IMR-90 (cell line): ENCODE measurements around the gene DNM3. TPM values are rescaled to one million over a fixed set of nuclear protein-coding genes. Genes with fewer than 3 reads are reported as not detected.

ENCODE experiments used
- ATAC-seq: fragments of 200-7000 bp; cut with Tn5 transposase; 2 replicates; pipeline ENCODE4 v1.9.1; 2020; ENCODE audit warnings: low read depth, mild to moderate bottlenecking, moderate library complexity
- BruUV-seq: library from RNA; stranded (reverse); fragments of 400-500 nt; replicated peaks from 2 replicates; lab custom pipeline; 2021; lab: Mats Ljungman, UMichigan
- CTCF ChIA-PET: fragments of 300-600 bp; formaldehyde crosslinking; extraction: SDS; loops from one replicate; lab custom pipeline; 2021; ENCODE audit warnings: antibody characterized with exemption; lab: Yijun Ruan, JAX
- POLR2A ChIA-PET: fragments of 300-600 bp; sonication (Branson Sonifier 250); formaldehyde crosslinking; loops from one replicate; lab custom pipeline; 2022; ENCODE audit warnings: antibody characterized with exemption; ENCODE audit not compliant: unreplicated experiment; lab: Charles Lee
- DNase-seq: peaks from one replicate; pipeline ENCODE4 v3.0.0; 2013
- H2AFZ ChIP-seq: replicated peaks from 2 replicates; pipeline ENCODE3; 2013; ENCODE audit warnings: low read length, mild to moderate bottlenecking; ENCODE audit not compliant: poor library complexity
- H2AK5ac ChIP-seq: 2 replicates; pipeline ENCODE4 v1.6.1; 2013; ENCODE audit warnings: low read depth, low read length, inconsistent platforms
- H2AK9ac ChIP-seq: replicated peaks from 2 replicates; pipeline ENCODE3; 2013; ENCODE audit warnings: mild to moderate bottlenecking, low read depth, low read length, moderate library complexity; ENCODE audit not compliant: poor library complexity
- H2BK120ac ChIP-seq: 2 replicates; pipeline ENCODE4 v1.6.1; 2013; ENCODE audit warnings: low read depth, low read length, inconsistent platforms
- H2BK15ac ChIP-seq: 3 replicates; pipeline ENCODE4 v1.6.1; 2013; ENCODE audit warnings: low read depth, low read length, inconsistent platforms
- H2BK20ac ChIP-seq: 2 replicates; pipeline ENCODE4 v1.6.1; 2013; ENCODE audit warnings: low read depth, mild to moderate bottlenecking, inconsistent platforms, low read length, moderate library complexity
- H2BK5ac ChIP-seq: 2 replicates; pipeline ENCODE4 v1.6.1; 2013; ENCODE audit warnings: mild to moderate bottlenecking, low read depth, low read length, inconsistent platforms; ENCODE audit not compliant: poor library complexity, severe bottlenecking
- H3K14ac ChIP-seq: replicated peaks from 2 replicates; pipeline ENCODE4 v1.6.1; 2013; ENCODE audit warnings: low read depth, low read length, inconsistent platforms
- H3K18ac ChIP-seq: 2 replicates; pipeline ENCODE4 v1.6.1; 2013; ENCODE audit warnings: low read depth, low read length, control low read depth
- H3K23ac ChIP-seq: 2 replicates; pipeline ENCODE4 v1.6.1; 2013; ENCODE audit warnings: low read depth, low read length, inconsistent platforms
- H3K27ac ChIP-seq: 2 replicates; pipeline ENCODE4 v1.5.1; 2013; ENCODE audit warnings: mild to moderate bottlenecking, control low read depth, low read length; ENCODE audit not compliant: insufficient read depth
- H3K27me3 ChIP-seq: 2 replicates; pipeline ENCODE4 v1.6.1; 2013; ENCODE audit warnings: low read length; ENCODE audit not compliant: control insufficient read depth, insufficient read depth
- H3K36me3 ChIP-seq: 2 replicates; pipeline ENCODE4 v1.6.1; 2013; ENCODE audit warnings: low read length, mixed read lengths; ENCODE audit not compliant: control insufficient read depth, insufficient read depth
- H3K4ac ChIP-seq: 2 replicates; pipeline ENCODE4 v1.6.1; 2013; ENCODE audit warnings: low read depth, low read length, inconsistent platforms
- H3K4me1 ChIP-seq: 2 replicates; pipeline ENCODE4 v1.6.1; 2013; ENCODE audit warnings: low read length, mixed read lengths; ENCODE audit not compliant: control insufficient read depth, insufficient read depth
- H3K4me2 ChIP-seq: 2 replicates; pipeline ENCODE4 v1.6.1; 2013; ENCODE audit warnings: low read depth, mild to moderate bottlenecking, control low read depth, low read length, moderate library complexity
- H3K4me3 ChIP-seq: 2 replicates; pipeline ENCODE4 v1.5.1; 2013; ENCODE audit warnings: low read depth, mild to moderate bottlenecking, control low read depth, low read length, moderate library complexity; ENCODE audit not compliant: insufficient read depth
- H3K56ac ChIP-seq: 2 replicates; pipeline ENCODE4 v1.6.1; 2013; ENCODE audit warnings: low read length, inconsistent platforms; ENCODE audit not compliant: insufficient read depth; ENCODE audit errors: extremely low read depth
- H3K79me1 ChIP-seq, 2 experiments: 2 replicates each; pipeline ENCODE4 v1.6.1; 2013; ENCODE audit warnings: low read length in 2 of 2, inconsistent platforms in 1 of 2, low read depth in 1 of 2
- H3K9ac ChIP-seq: 2 replicates; pipeline ENCODE4 v1.6.1; 2013; ENCODE audit warnings: low read depth, low read length, control low read depth
- H3K9me1 ChIP-seq: 2 replicates; pipeline ENCODE4 v1.6.1; 2013; ENCODE audit warnings: low read length, inconsistent platforms; ENCODE audit not compliant: insufficient read depth
- H3K9me3 ChIP-seq: 2 replicates; pipeline ENCODE4 v1.6.1; 2013; ENCODE audit warnings: low read length; ENCODE audit not compliant: control insufficient read depth, insufficient read depth
- H4K20me1 ChIP-seq: 2 replicates; pipeline ENCODE4 v1.6.1; 2013; ENCODE audit warnings: low read length, inconsistent platforms; ENCODE audit not compliant: insufficient read depth
- H4K5ac ChIP-seq: 2 replicates; pipeline ENCODE4 v1.6.1; 2013; ENCODE audit warnings: mild to moderate bottlenecking, low read depth, low read length, control low read depth
- H4K8ac ChIP-seq, 2 experiments: 2 replicates each; pipeline ENCODE4 v1.6.1; 2013; ENCODE audit warnings: low read depth in 2 of 2, low read length in 2 of 2, control low read depth in 1 of 2, inconsistent platforms in 1 of 2
- H4K91ac ChIP-seq: 2 replicates; pipeline ENCODE4 v1.6.1; 2013; ENCODE audit warnings: low read depth, low read length, inconsistent platforms; ENCODE audit not compliant: insufficient read depth
- BHLHE40 ChIP-seq: fragments of 150-350 bp; IDR thresholded peaks from 2 replicates; pipeline ENCODE4 v1.6.1; 2016; ENCODE audit warnings: mild to moderate bottlenecking, low read depth, low read length
- CEBPB ChIP-seq: IDR thresholded peaks from 2 replicates; pipeline ENCODE4 v1.6.1; 2012; ENCODE audit warnings: low read depth, low read length, improper control_type of control experiment
- CHD1 ChIP-seq: IDR thresholded peaks from 2 replicates; pipeline ENCODE4 v1.6.1; 2012; ENCODE audit warnings: low read depth, low read length, improper control_type of control experiment
- CTCF ChIP-seq: conservative IDR thresholded peaks from 2 replicates; pipeline ENCODE4 v1.5.1; 2012; ENCODE audit warnings: mild to moderate bottlenecking, low read depth, low read length, improper control_type of control experiment
- ELK1 ChIP-seq: fragments of 150-350 bp; IDR thresholded peaks from 2 replicates; pipeline ENCODE4 v1.6.1; 2016; ENCODE audit warnings: low read depth, mild to moderate bottlenecking, low read length, moderate library complexity, borderline replicate concordance
- FOS ChIP-seq: fragments of 150-350 bp; IDR thresholded peaks from 2 replicates; pipeline ENCODE4 v1.6.1; 2016; ENCODE audit warnings: low read depth, low read length
- MAFK ChIP-seq: IDR thresholded peaks from 2 replicates; pipeline ENCODE4 v1.6.1; 2012; ENCODE audit warnings: low read depth, low read length, improper control_type of control experiment
- MAZ ChIP-seq: IDR thresholded peaks from 2 replicates; pipeline ENCODE4 v1.6.1; 2012; ENCODE audit warnings: low read depth, mild to moderate bottlenecking, low read length, improper control_type of control experiment, moderate library complexity, borderline replicate concordance
- MXI1 ChIP-seq: IDR thresholded peaks from 2 replicates; pipeline ENCODE4 v1.6.1; 2012; ENCODE audit warnings: low read depth, mild to moderate bottlenecking, low read length, moderate library complexity, borderline replicate concordance
- NFE2L2 ChIP-seq: fragments of 150-350 bp; IDR thresholded peaks from 2 replicates; pipeline ENCODE4 v1.6.1; 2016; ENCODE audit warnings: low read depth, mild to moderate bottlenecking, low read length
- POLR2A ChIP-seq: IDR thresholded peaks from 2 replicates; pipeline ENCODE4 v1.6.1; 2012; ENCODE audit warnings: mild to moderate bottlenecking, low read depth, low read length
- RAD21 ChIP-seq: IDR thresholded peaks from 2 replicates; pipeline ENCODE4 v1.6.1; 2012; ENCODE audit warnings: low read length, improper control_type of control experiment
- RCOR1 ChIP-seq: IDR thresholded peaks from 2 replicates; pipeline ENCODE4 v1.6.1; 2012; ENCODE audit warnings: mild to moderate bottlenecking, low read length, improper control_type of control experiment; ENCODE audit not compliant: insufficient replicate concordance
- RFX5 ChIP-seq: IDR thresholded peaks from 2 replicates; pipeline ENCODE4 v1.8.0; 2012; ENCODE audit warnings: low read depth, mild to moderate bottlenecking, low read length, moderate library complexity
- SMC3 ChIP-seq: fragments of 150-350 bp; IDR thresholded peaks from 2 replicates; pipeline ENCODE4 v1.6.1; 2016; ENCODE audit warnings: low read depth, mild to moderate bottlenecking, antibody characterized with exemption, low read length, moderate library complexity
- USF2 ChIP-seq: fragments of 150-350 bp; IDR thresholded peaks from 2 replicates; pipeline ENCODE4 v1.6.1; 2017; ENCODE audit warnings: mild to moderate bottlenecking, antibody characterized with exemption, low read length, low read depth
- WGBS, 2 experiments: methylation state at CpG; one replicate each; pipeline versions ENCODE4 v1.1.5 to v1.1.7; 2013; ENCODE audit warnings: missing lambda C conversion rate in 2 of 2; ENCODE audit not compliant: insufficient read length in 1 of 2; ENCODE audit errors: extremely low coverage in 2 of 2; 5-methylcytosine and 5-hydroxymethylcytosine counted together
- dilution Hi-C: fragments of 300-500 bp; cut with HindIII; formaldehyde crosslinking; loops from one replicate; pipeline ENCODE4 v1.14.3; 2018; ENCODE audit warnings: low sequenced_read_pairs; ENCODE audit not compliant: unreplicated experiment
- in situ Hi-C: fragments of 300-500 bp; cut with MboI; formaldehyde crosslinking; loops from 3 replicates; pipeline ENCODE4 v1.14.3; 2019; ENCODE audit warnings: low sequenced_read_pairs, inconsistent platforms, mixed read lengths
- intact Hi-C: fragments of 100-400 bp; cut with micrococcal nuclease; formaldehyde crosslinking; loops from 2 replicates; pipeline ENCODE4 v1.10.0; 2022
- polyA plus RNA-seq, 3 experiments: library from polyadenylated mRNA; depleted of rRNA; stranded (reverse); fragments of >200 nt; gene quantifications; 2 replicates each; pipeline ENCODE4 v1.2.3, GENCODE V29; 2012; ENCODE audit warnings: low replicate concordance in 1 of 3
- total RNA-seq: library from RNA; depleted of rRNA; stranded (reverse); fragments of >200 nt; gene quantifications from 2 replicates; pipeline ENCODE4 v1.2.3, GENCODE V29; 2012

The DNM3 gene
- total and polyA plus RNA-seq, 2 of the 4 experiments (the other 2 are of a cell fraction) = 0.36 TPM

- Histone ChIP-seq H3K79me1 (no peaks in the 10 kb centered on the region), H2BK5ac (no peak overlapping the region), H3K4me3 (no peak overlapping the region), H2BK15ac (no peak overlapping the region), H3K27ac (no peak overlapping the region), H3K27me3 (no peaks in the 10 kb centered on the region), H3K4me2 (no peak overlapping the region), H4K8ac (no peak overlapping the region), H2BK120ac (no peak overlapping the region), H3K9ac (no peak overlapping the region), H3K36me3 (no peaks in the 10 kb centered on the region), H4K91ac (no peak overlapping the region), H4K20me1 (no peaks in the 10 kb centered on the region), H3K23ac (no peak overlapping the region), H3K4ac (no peak overlapping the region), H2AK5ac (no peak overlapping the region), H3K56ac (no peak overlapping the region), H3K9me1 (no peaks in the 10 kb centered on the region), H3K18ac (no peak overlapping the region), H2AK9ac (no peak overlapping the region), H3K4me1 (peaks cover 14% of the 10 kb centered on the region), H3K14ac (no peak overlapping the region), H2BK20ac (no peak overlapping the region), H3K9me3 (no peaks in the 10 kb centered on the region; the same call in 1 of the 2 replicates), H4K5ac (no peak overlapping the region), H2AFZ (no peak overlapping the region)
- no peak for DNase-seq
- ATAC-seq = no peak
- intact Hi-C loops (no loop called here), in situ Hi-C loops (no loop called here), dilution Hi-C loops (no loop called here)
- no TSS peak for BruUV-seq
- ChIA-PET POLR2A (no interaction called here), CTCF (no interaction called here)
- no CpG with 5 or more reads among the region's 3 CpGs for WGBS, 2 experiments
- TF ChIP-seq MAZ = no peak
- no peak for TF ChIP-seq CHD1
- TF ChIP-seq MAFK = no peak
- no peak for TF ChIP-seq CEBPB
- TF ChIP-seq RFX5 = no peak
- TF ChIP-seq SMC3 = no peak
- TF ChIP-seq NFE2L2 = no peak
- TF ChIP-seq MXI1 = no peak
- TF ChIP-seq FOS = no peak
- TF ChIP-seq CTCF = no peak
- TF ChIP-seq POLR2A = no peak
- TF ChIP-seq ELK1 = no peak
- TF ChIP-seq RCOR1 = no peak
- TF ChIP-seq USF2 = no peak
- TF ChIP-seq BHLHE40 = no peak
- no peak for TF ChIP-seq RAD21
Observed at GRCh38 chr1:172347416-172347815, 506.1 kb downstream of the DNM3 start.
